Testis (tissue), 2 donors: ENCODE measurements around the gene PRCC.
A peak's percentile ranks its signal among the peaks of the same experiment; 100 is the strongest.

ENCODE experiments used
- POLR2A ChIP-seq: fragments of 450-650 bp; IDR thresholded peaks from one replicate; pipeline ENCODE4 v1.6.1; 2017; ENCODE audit warnings: antibody characterized with exemption, mild to moderate bottlenecking, moderate library complexity
- TF ChIP-seq, protein P1 (sequence below), 3 experiments: fragments of 450-650 bp in 2 of 3; fragments of 200-600 bp in 1 of 3; sonication (generic) in 1 of 3; IDR thresholded peaks; one replicate each; pipeline ENCODE4 v1.5.1; 2016 to 2019; ENCODE audit warnings: antibody characterized with exemption in 3 of 3, mild to moderate bottlenecking in 2 of 3, moderate library complexity in 1 of 3

DNA sequence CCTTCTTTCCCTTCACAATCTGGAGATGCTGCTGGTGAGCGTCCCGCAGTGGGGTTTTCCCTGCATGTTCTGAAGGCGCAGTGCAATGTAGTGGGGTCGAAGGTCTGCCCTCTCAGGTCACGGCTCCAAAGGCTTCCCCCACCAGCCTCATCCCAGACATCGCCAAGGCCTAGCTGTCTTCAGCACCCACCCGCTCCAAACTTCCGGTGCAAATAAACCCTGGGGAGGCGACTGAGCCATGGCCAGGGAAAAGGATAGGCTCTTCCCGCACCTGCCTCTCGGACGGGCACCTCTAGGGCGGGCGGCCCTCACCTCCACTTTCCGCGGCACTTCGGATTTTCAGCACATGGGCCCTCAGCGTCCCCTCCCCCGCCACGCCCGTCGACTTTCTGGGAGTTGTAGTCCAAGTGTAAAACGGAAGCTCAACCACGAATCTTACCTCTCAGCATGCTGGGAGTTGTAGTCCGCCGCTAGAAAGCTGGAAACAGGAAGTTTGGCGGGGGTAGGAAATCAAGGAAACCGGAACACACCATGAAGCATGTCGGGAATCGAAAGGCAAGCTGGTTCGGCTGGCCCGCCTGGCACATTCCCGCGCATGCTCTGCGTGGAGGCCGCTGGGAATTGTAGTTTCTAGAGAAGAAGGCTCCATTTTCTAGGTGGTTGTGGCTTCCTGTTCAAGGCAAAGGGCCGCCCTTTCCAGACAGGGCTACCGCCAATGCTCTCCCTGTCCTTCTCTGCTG lies 26.4 kb upstream of the PRCC start, which contains the start of gene MRPL24:
- TF ChIP-seq, protein P1, sequence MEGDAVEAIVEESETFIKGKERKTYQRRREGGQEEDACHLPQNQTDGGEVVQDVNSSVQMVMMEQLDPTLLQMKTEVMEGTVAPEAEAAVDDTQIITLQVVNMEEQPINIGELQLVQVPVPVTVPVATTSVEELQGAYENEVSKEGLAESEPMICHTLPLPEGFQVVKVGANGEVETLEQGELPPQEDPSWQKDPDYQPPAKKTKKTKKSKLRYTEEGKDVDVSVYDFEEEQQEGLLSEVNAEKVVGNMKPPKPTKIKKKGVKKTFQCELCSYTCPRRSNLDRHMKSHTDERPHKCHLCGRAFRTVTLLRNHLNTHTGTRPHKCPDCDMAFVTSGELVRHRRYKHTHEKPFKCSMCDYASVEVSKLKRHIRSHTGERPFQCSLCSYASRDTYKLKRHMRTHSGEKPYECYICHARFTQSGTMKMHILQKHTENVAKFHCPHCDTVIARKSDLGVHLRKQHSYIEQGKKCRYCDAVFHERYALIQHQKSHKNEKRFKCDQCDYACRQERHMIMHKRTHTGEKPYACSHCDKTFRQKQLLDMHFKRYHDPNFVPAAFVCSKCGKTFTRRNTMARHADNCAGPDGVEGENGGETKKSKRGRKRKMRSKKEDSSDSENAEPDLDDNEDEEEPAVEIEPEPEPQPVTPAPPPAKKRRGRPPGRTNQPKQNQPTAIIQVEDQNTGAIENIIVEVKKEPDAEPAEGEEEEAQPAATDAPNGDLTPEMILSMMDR (IDR thresholded peaks at IDR 0.05) = peak in 1 of 3 experiments; percentile 8
- no peak for TF ChIP-seq POLR2A
